Osteocyte (in vitro differentiated cells): ENCODE data around the gene PLRG1. TPM values are rescaled to one million over a fixed set of nuclear protein-coding genes. Genes with fewer than 3 reads are reported as not detected.
A peak's percentile ranks its signal among the peaks of the same experiment; 100 is the strongest.

ENCODE experiments used
- DNase-seq: peaks from one replicate; pipeline ENCODE4 v3.0.0; 2021; ENCODE audit warnings: mixed read lengths; ENCODE audit not compliant: unreplicated experiment; ENCODE audit errors: extremely low spot score
- H3K27ac Mint-ChIP-seq: one replicate; pipeline ENCODE4 v1.8.0; 2021; ENCODE audit warnings: mild to moderate bottlenecking, mixed read lengths; ENCODE audit not compliant: unreplicated experiment
- H3K27me3 Mint-ChIP-seq: one replicate; pipeline ENCODE4 v1.8.0; 2021; ENCODE audit warnings: mixed read lengths; ENCODE audit not compliant: unreplicated experiment
- H3K36me3 Mint-ChIP-seq: one replicate; pipeline ENCODE4 v1.8.0; 2021; ENCODE audit warnings: mixed read lengths; ENCODE audit not compliant: unreplicated experiment
- H3K4me1 Mint-ChIP-seq: one replicate; pipeline ENCODE4 v1.8.0; 2021; ENCODE audit warnings: mixed read lengths; ENCODE audit not compliant: unreplicated experiment
- H3K4me3 Mint-ChIP-seq: one replicate; pipeline ENCODE4 v1.8.0; 2021; ENCODE audit warnings: mild to moderate bottlenecking, moderate library complexity, mixed read lengths; ENCODE audit not compliant: unreplicated experiment
- H3K9me3 Mint-ChIP-seq: one replicate; pipeline ENCODE4 v1.8.0; 2021; ENCODE audit warnings: mixed read lengths; ENCODE audit not compliant: unreplicated experiment
- CTCF ChIP-seq: fragments of 200-600 bp; sonication (generic); IDR thresholded peaks from 2 replicates; pipeline ENCODE4 v1.5.0; 2021; ENCODE audit warnings: antibody characterized with exemption, mild to moderate bottlenecking, moderate library complexity
- total RNA-seq: library from RNA; stranded (reverse); gene quantifications from 2 replicates; pipeline ENCODE4 v1.2.1, GENCODE V29; 2021

Gene PLRG1
- total RNA-seq, 1 donor from 2014 or later, result 82.1 TPM

- Mint-ChIP-seq H3K27me3 (peaks cover 20% of the 10 kb centered on the region), H3K4me3 (no peak overlapping the region), H3K9me3 (no peaks in the 10 kb centered on the region)
These were observed 14.1 kb upstream of the PLRG1 start for GRCh38 chr4:154564311-154564710.

GRCh38 chr4:154562697-154563254 lies 12.6 kb upstream of the PLRG1 start, which contains the start of gene FGB:
TSS of gene FGB (plus strand) at chr4:154563011. CDS start at chr4:154563019, 8 bp downstream.
- H3K9me3 Mint-ChIP-seq, result no peaks in the 10 kb centered on the region
- H3K27ac Mint-ChIP-seq, result no peak within 1 kb of the TSS
- no peaks in the 10 kb centered on the region for H3K4me1 Mint-ChIP-seq
- peaks cover 22% of the 10 kb centered on the region for H3K27me3 Mint-ChIP-seq
- no peak within 1 kb of the TSS for H3K4me3 Mint-ChIP-seq
- no peak for TF ChIP-seq CTCF
- no peaks in the 10 kb centered on the region for H3K36me3 Mint-ChIP-seq
- no peak for DNase-seq

More at GRCh38 chr4:154564311-154564710, 14.1 kb upstream of the PLRG1 start:
- DNase-seq, result no peak
- TF ChIP-seq CTCF, result no peak
- Mint-ChIP-seq H3K4me1 (no peaks in the 10 kb centered on the region), H3K36me3 (no peaks in the 10 kb centered on the region), H3K27ac (no peak overlapping the region)

- Mint-ChIP-seq H3K9me3 (no peaks in the 10 kb centered on the region), H3K4me1 (no peaks in the 10 kb centered on the region), H3K4me3 (no peak overlapping the region), H3K36me3 (no peaks in the 10 kb centered on the region), H3K27me3 (peaks cover 23% of the 10 kb centered on the region), H3K27ac (no peak overlapping the region)
- no peak for TF ChIP-seq CTCF
- no peak for DNase-seq
These were observed 10.6 kb upstream of the PLRG1 start for GRCh38 chr4:154560824-154561231.

- Mint-ChIP-seq H3K4me1 (no peaks in the 10 kb centered on the region), H3K4me3 (no peak overlapping the region), H3K36me3 (no peaks in the 10 kb centered on the region), H3K27ac (no peak overlapping the region), H3K9me3 (no peaks in the 10 kb centered on the region), H3K27me3 (peaks cover 27% of the 10 kb centered on the region)
- no peak for TF ChIP-seq CTCF
- DNase-seq, result no peak
These were observed 10.2 kb upstream of the PLRG1 start for GRCh38 chr4:154560419-154560801.

GRCh38 chr4:154559494-154560418 lies 9.6 kb upstream of the PLRG1 start:
- Mint-ChIP-seq H3K4me3 (no peak overlapping the region), H3K27ac (no peak overlapping the region), H3K4me1 (no peaks in the 10 kb centered on the region), H3K27me3 (peaks cover 31% of the 10 kb centered on the region), H3K36me3 (no peaks in the 10 kb centered on the region), H3K9me3 (no peaks in the 10 kb centered on the region)
- no peak for DNase-seq
- peak; percentile 61 for TF ChIP-seq CTCF
